IMR-90 (cell line): ENCODE measurements around the gene PPFIA1.

Experiments
- BHLHE40 ChIP-seq: fragments of 150-350 bp; IDR thresholded peaks from 2 replicates; pipeline ENCODE4 v1.6.1; 2016; ENCODE audit warnings: mild to moderate bottlenecking, low read depth, low read length
- CEBPB ChIP-seq: IDR thresholded peaks from 2 replicates; pipeline ENCODE4 v1.6.1; 2012; ENCODE audit warnings: low read depth, low read length, improper control_type of control experiment
- CHD1 ChIP-seq: IDR thresholded peaks from 2 replicates; pipeline ENCODE4 v1.6.1; 2012; ENCODE audit warnings: low read depth, low read length, improper control_type of control experiment
- CTCF ChIP-seq: conservative IDR thresholded peaks from 2 replicates; pipeline ENCODE4 v1.5.1; 2012; ENCODE audit warnings: mild to moderate bottlenecking, low read depth, low read length, improper control_type of control experiment
- FOS ChIP-seq: fragments of 150-350 bp; IDR thresholded peaks from 2 replicates; pipeline ENCODE4 v1.6.1; 2016; ENCODE audit warnings: low read depth, low read length
- MAFK ChIP-seq: IDR thresholded peaks from 2 replicates; pipeline ENCODE4 v1.6.1; 2012; ENCODE audit warnings: low read depth, low read length, improper control_type of control experiment
- MAZ ChIP-seq: IDR thresholded peaks from 2 replicates; pipeline ENCODE4 v1.6.1; 2012; ENCODE audit warnings: low read depth, mild to moderate bottlenecking, low read length, improper control_type of control experiment, moderate library complexity, borderline replicate concordance
- MXI1 ChIP-seq: IDR thresholded peaks from 2 replicates; pipeline ENCODE4 v1.6.1; 2012; ENCODE audit warnings: low read depth, mild to moderate bottlenecking, low read length, moderate library complexity, borderline replicate concordance
- NFE2L2 ChIP-seq: fragments of 150-350 bp; IDR thresholded peaks from 2 replicates; pipeline ENCODE4 v1.6.1; 2016; ENCODE audit warnings: low read depth, mild to moderate bottlenecking, low read length
- POLR2A ChIP-seq: IDR thresholded peaks from 2 replicates; pipeline ENCODE4 v1.6.1; 2012; ENCODE audit warnings: mild to moderate bottlenecking, low read depth, low read length
- RAD21 ChIP-seq: IDR thresholded peaks from 2 replicates; pipeline ENCODE4 v1.6.1; 2012; ENCODE audit warnings: low read length, improper control_type of control experiment
- RFX5 ChIP-seq: IDR thresholded peaks from 2 replicates; pipeline ENCODE4 v1.8.0; 2012; ENCODE audit warnings: low read depth, mild to moderate bottlenecking, low read length, moderate library complexity
- SMC3 ChIP-seq: fragments of 150-350 bp; IDR thresholded peaks from 2 replicates; pipeline ENCODE4 v1.6.1; 2016; ENCODE audit warnings: low read depth, mild to moderate bottlenecking, antibody characterized with exemption, low read length, moderate library complexity
- USF2 ChIP-seq: fragments of 150-350 bp; IDR thresholded peaks from 2 replicates; pipeline ENCODE4 v1.6.1; 2017; ENCODE audit warnings: mild to moderate bottlenecking, antibody characterized with exemption, low read length, low read depth

GRCh38 chr11:70230151-70230839 is 40.2 kb upstream of the PPFIA1 start:
- TF ChIP-seq CTCF (no peak), POLR2A (no peak), NFE2L2 (no peak), CEBPB (no peak), FOS (no peak), RFX5 (no peak), CHD1 (no peak), SMC3 (no peak), RAD21 (no peak), MAFK (no peak), USF2 (no peak), BHLHE40 (no peak), MAZ (no peak), MXI1 (no peak)
